ENCODE measurements around the gene CACNB2.

GRCh38 chr10:18463673-18464211, 323.5 kb downstream of the CACNB2 start:
- TF ChIP-seq CTCF (IDR thresholded peaks at IDR 0.05) (no peak), POLR2A (IDR thresholded peaks at IDR 0.05) (no peak), POLR2AphosphoS5 (IDR thresholded peaks at IDR 0.05) (no peak)

Data from prostate gland (tissue), 2 donors.